Mesenchymal stem cell (in vitro differentiated cells and primary cell): ENCODE results near the gene NACC2.

ENCODE experiments used
- DNase-seq: peaks from one replicate; pipeline ENCODE4 v3.0.0-alpha.2; 2013
- H2AFZ ChIP-seq: one replicate; pipeline ENCODE4 v1.6.1; 2013; ENCODE audit warnings: low read depth, mild to moderate bottlenecking, control low read depth, inconsistent platforms, low read length, moderate library complexity
- H2AK5ac ChIP-seq: 2 replicates; pipeline ENCODE4 v1.6.1; 2013; ENCODE audit warnings: low read length, moderate library complexity, mild to moderate bottlenecking, inconsistent platforms; ENCODE audit not compliant: severe bottlenecking
- H2BK120ac ChIP-seq: one replicate; pipeline ENCODE4 v1.6.1; 2013; ENCODE audit warnings: low read depth, mild to moderate bottlenecking, inconsistent platforms, low read length, moderate library complexity
- H2BK12ac ChIP-seq, 2 experiments: one replicate each; pipeline ENCODE4 v1.6.1; 2013; ENCODE audit warnings: inconsistent platforms in 2 of 2, low read length in 2 of 2, mild to moderate bottlenecking in 2 of 2, moderate library complexity in 2 of 2, control low read depth in 1 of 2
- H2BK15ac ChIP-seq: one replicate; pipeline ENCODE4 v1.6.1; 2013; ENCODE audit warnings: mild to moderate bottlenecking, low read depth, inconsistent platforms; ENCODE audit not compliant: poor library complexity, severe bottlenecking
- H2BK5ac ChIP-seq: 2 replicates; pipeline ENCODE4 v1.6.1; 2013; ENCODE audit warnings: low read depth, mild to moderate bottlenecking, low read length, control low read depth, inconsistent platforms; ENCODE audit not compliant: poor library complexity, severe bottlenecking
- H3K14ac ChIP-seq, 2 experiments: one replicate each; pipeline ENCODE4 v1.6.1; 2013; ENCODE audit warnings: inconsistent platforms in 2 of 2, low read length in 2 of 2, control low read depth in 1 of 2, mild to moderate bottlenecking in 1 of 2, moderate library complexity in 1 of 2
- H3K18ac ChIP-seq, 2 experiments: one replicate each; pipeline ENCODE4 v1.6.1; 2013; ENCODE audit warnings: inconsistent platforms in 2 of 2, low read length in 2 of 2, control low read depth in 1 of 2, low read depth in 1 of 2, mild to moderate bottlenecking in 1 of 2
- H3K23ac ChIP-seq, 2 experiments: one replicate each; pipeline ENCODE4 v1.6.1; 2013; ENCODE audit warnings: inconsistent platforms in 2 of 2, low read length in 2 of 2, mild to moderate bottlenecking in 2 of 2, moderate library complexity in 2 of 2, control low read depth in 1 of 2
- H3K27ac ChIP-seq: 2 replicates; pipeline ENCODE4 v1.5.1; 2013; ENCODE audit warnings: mild to moderate bottlenecking, moderate library complexity, low read length, control low read depth, inconsistent platforms; ENCODE audit not compliant: poor library complexity, severe bottlenecking
- H3K27me3 ChIP-seq, 2 experiments: 2 replicates each; pipeline versions ENCODE4 v1.6.1 to v1.7.0; 2013; ENCODE audit warnings: low read length in 2 of 2, mild to moderate bottlenecking in 2 of 2, moderate library complexity in 2 of 2, control low read depth in 1 of 2, inconsistent platforms in 1 of 2; ENCODE audit not compliant: control insufficient read depth in 1 of 2, insufficient read depth in 1 of 2
- H3K36me3 ChIP-seq, 2 experiments: 2 replicates each; pipeline versions ENCODE4 v1.6.1 to v1.7.0; 2013; ENCODE audit warnings: low read length in 2 of 2, control low read depth in 1 of 2, inconsistent platforms in 1 of 2, low read depth in 1 of 2, mild to moderate bottlenecking in 1 of 2; ENCODE audit not compliant: insufficient read depth in 2 of 2, control insufficient read depth in 1 of 2
- H3K4ac ChIP-seq, 2 experiments: one replicate each; pipeline ENCODE4 v1.6.1; 2013; ENCODE audit warnings: inconsistent platforms in 2 of 2, low read length in 2 of 2, mild to moderate bottlenecking in 2 of 2, moderate library complexity in 2 of 2, control low read depth in 1 of 2, low read depth in 1 of 2
- H3K4me1 ChIP-seq: 2 replicates; pipeline ENCODE4 v1.6.1; 2013; ENCODE audit warnings: low read depth, low read length, control low read depth; ENCODE audit not compliant: control insufficient read depth, insufficient read depth
- H3K4me2 ChIP-seq: 2 replicates; pipeline ENCODE4 v1.6.1; 2013; ENCODE audit warnings: low read length, mild to moderate bottlenecking, inconsistent platforms; ENCODE audit not compliant: poor library complexity, severe bottlenecking
- H3K4me3 ChIP-seq, 2 experiments: 2 replicates each; pipeline versions ENCODE4 v1.5.1 to v1.7.0; 2013; ENCODE audit warnings: low read length in 2 of 2, mild to moderate bottlenecking in 2 of 2, control low read depth in 1 of 2, low read depth in 1 of 2; ENCODE audit not compliant: insufficient read depth in 1 of 2
- H3K79me1 ChIP-seq: replicated peaks from 2 replicates; pipeline ENCODE4 v1.6.1; 2013; ENCODE audit warnings: mild to moderate bottlenecking, control low read depth, low read length, inconsistent platforms; ENCODE audit not compliant: poor library complexity, severe bottlenecking
- H3K9ac ChIP-seq: 2 replicates; pipeline ENCODE4 v1.7.0; 2013; ENCODE audit warnings: mild to moderate bottlenecking, low read length, moderate library complexity
- H3K9me3 ChIP-seq: 2 replicates; pipeline ENCODE4 v1.7.0; 2013; ENCODE audit warnings: mild to moderate bottlenecking, low read length; ENCODE audit not compliant: control insufficient read depth
- H4K8ac ChIP-seq: one replicate; pipeline ENCODE4 v1.6.1; 2013; ENCODE audit warnings: inconsistent platforms, mild to moderate bottlenecking, low read length, moderate library complexity
- H4K91ac ChIP-seq: one replicate; pipeline ENCODE4 v1.6.1; 2013; ENCODE audit warnings: mild to moderate bottlenecking, low read length, inconsistent platforms
- WGBS: methylation state at CpG from one replicate; pipeline ENCODE4 v1.1.7; 2013; ENCODE audit warnings: mixed read lengths; 5-methylcytosine and 5-hydroxymethylcytosine counted together

NACC2 gene

GRCh38 chr9:136083558-136084062 lies 11.5 kb downstream of the NACC2 start:
- no peak overlapping the region for H2BK120ac ChIP-seq
- H3K4me3 ChIP-seq: no peak overlapping the region
- H3K23ac ChIP-seq: no peak overlapping the region
- no peak overlapping the region for H2BK12ac ChIP-seq
- peaks cover 0 to 84% of the 10 kb centered on the region in 2 experiments for H3K36me3 ChIP-seq
- H3K14ac ChIP-seq: no peak overlapping the region
- H3K27ac ChIP-seq: no peak overlapping the region
- no peak for DNase-seq
- H2AFZ ChIP-seq: no peak overlapping the region
- no peaks in the 10 kb centered on the region for H3K9me3 ChIP-seq
- H3K9ac ChIP-seq: no peak overlapping the region
- no peak overlapping the region for H3K18ac ChIP-seq
- peaks cover 42% of the 10 kb centered on the region for H3K4me1 ChIP-seq
- no peak overlapping the region for H4K91ac ChIP-seq
- no peak overlapping the region for H2BK5ac ChIP-seq
- H2AK5ac ChIP-seq: no peak overlapping the region
- H2BK15ac ChIP-seq: no peak overlapping the region
- H3K4ac ChIP-seq: no peak overlapping the region
- no peak overlapping the region for H3K4me2 ChIP-seq
- 97% methylated on average over 21 of the region's 24 CpGs for WGBS
- H3K79me1 ChIP-seq: peaks cover 44% of the 10 kb centered on the region
- H3K27me3 ChIP-seq: no peaks in the 10 kb centered on the region
- no peak overlapping the region for H4K8ac ChIP-seq

DNA sequence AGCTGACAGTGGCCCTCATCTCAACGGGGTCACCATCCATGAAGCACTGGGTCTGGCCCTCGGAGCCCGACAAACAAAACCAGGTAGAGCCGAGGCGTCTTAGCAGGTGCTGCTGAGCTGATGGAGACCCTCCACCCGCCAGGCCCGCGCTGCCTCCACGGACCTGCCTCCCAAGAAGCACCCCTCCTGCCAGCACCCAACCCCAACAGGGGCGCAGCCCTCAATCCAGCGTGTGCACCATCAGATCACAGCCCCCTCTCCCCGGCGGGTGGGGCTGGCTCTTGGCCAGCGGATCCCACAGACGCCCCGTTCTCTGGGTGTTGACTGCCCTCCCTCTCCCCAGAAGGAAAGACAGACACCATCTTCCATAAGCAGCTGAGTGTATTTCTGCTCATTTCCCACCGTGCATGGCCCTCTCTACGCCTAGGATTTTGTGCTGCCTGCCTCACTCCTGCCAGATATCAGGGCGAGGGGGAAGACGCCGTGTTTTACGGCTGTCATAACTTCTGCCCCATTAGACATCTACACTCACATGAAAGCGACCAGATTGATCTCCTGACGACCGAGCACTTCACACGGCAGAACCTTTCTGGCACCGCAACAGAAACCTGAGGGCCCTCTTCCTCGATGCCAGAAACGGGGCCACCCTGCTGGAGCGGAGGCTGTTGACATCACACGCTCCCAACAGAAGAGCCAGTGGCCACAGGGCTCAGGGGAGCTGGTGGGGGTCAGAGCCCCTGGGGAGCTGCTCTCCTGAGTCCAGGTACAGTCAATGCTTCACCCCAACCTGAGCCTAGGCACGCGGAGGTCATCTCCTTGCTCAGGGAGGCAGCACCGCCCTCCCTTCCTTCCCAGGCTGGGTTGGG lies 12.4 kb downstream of the NACC2 start:
- Histone ChIP-seq H2AK5ac (no peak overlapping the region), H2BK5ac (no peak overlapping the region), H4K91ac (no peak overlapping the region), H3K14ac (no peak overlapping the region), H3K27me3 (no peaks in the 10 kb centered on the region), H3K4ac (no peak overlapping the region), H3K27ac (no peak overlapping the region), H3K9me3 (no peaks in the 10 kb centered on the region), H3K4me2 (no peak overlapping the region), H3K9ac (no peak overlapping the region), H3K79me1 (peaks cover 48% of the 10 kb centered on the region), H2AFZ (no peak overlapping the region), H4K8ac (no peak overlapping the region), H2BK12ac (no peak overlapping the region), H2BK120ac (no peak overlapping the region), H3K23ac (no peak overlapping the region), H3K36me3 (peaks cover 0 to 81% of the 10 kb centered on the region in 2 experiments), H2BK15ac (no peak overlapping the region), H3K4me3 (no peak overlapping the region), H3K18ac (no peak overlapping the region), H3K4me1 (peaks cover 38% of the 10 kb centered on the region)
- DNase-seq: no peak
- WGBS: 92% methylated on average over 32 of the region's 34 CpGs

GRCh38 chr9:136081826-136082495 lies 13.1 kb downstream of the NACC2 start:
- H3K14ac ChIP-seq: no peak overlapping the region
- no peak for DNase-seq
- H3K9me3 ChIP-seq: no peaks in the 10 kb centered on the region
- H2BK15ac ChIP-seq: no peak overlapping the region
- H4K8ac ChIP-seq: no peak overlapping the region
- no peak overlapping the region for H2AK5ac ChIP-seq
- no peak overlapping the region for H3K4me2 ChIP-seq
- H3K4ac ChIP-seq: no peak overlapping the region
- peaks cover 34% of the 10 kb centered on the region for H3K4me1 ChIP-seq
- peaks cover 0 to 74% of the 10 kb centered on the region in 2 experiments for H3K36me3 ChIP-seq
- H3K27ac ChIP-seq: no peak overlapping the region
- no peak overlapping the region for H3K4me3 ChIP-seq
- H4K91ac ChIP-seq: no peak overlapping the region
- 95% methylated on average over 24 of the region's 24 CpGs for WGBS
- H2BK12ac ChIP-seq: peak overlapping the region in 1 of 2 experiments; percentile 56
- H3K18ac ChIP-seq: no peak overlapping the region
- H3K27me3 ChIP-seq: no peaks in the 10 kb centered on the region
- H2BK120ac ChIP-seq: no peak overlapping the region
- no peak overlapping the region for H2BK5ac ChIP-seq
- H3K23ac ChIP-seq: no peak overlapping the region
- H3K9ac ChIP-seq: no peak overlapping the region
- H3K79me1 ChIP-seq: peaks cover 47% of the 10 kb centered on the region
- H2AFZ ChIP-seq: no peak overlapping the region
